Epithelial cell of proximal tubule (primary cell): ENCODE results near the gene SCRN3. TPM values are rescaled to one million over a fixed set of nuclear protein-coding genes. Genes with fewer than 3 reads are reported as not detected.

Experiments
- DNase-seq: peaks from one replicate; pipeline ENCODE4 v3.0.0-alpha.2; 2011; ENCODE audit warnings: low read depth
- H3K4me3 ChIP-seq: 2 replicates; pipeline ENCODE4 v1.5.1; 2011; ENCODE audit warnings: low read depth, mild to moderate bottlenecking, low read length
- CTCF ChIP-seq: conservative IDR thresholded peaks from 2 replicates; pipeline ENCODE4 v1.5.1; 2012; ENCODE audit warnings: low read depth, mild to moderate bottlenecking, low read length
- total RNA-seq: library from RNA; depleted of rRNA; stranded (reverse); fragments of >200 nt; gene quantifications from 2 replicates; pipeline ENCODE4 v1.2.3, GENCODE V29; 2015

SCRN3 gene
- total RNA-seq, 1 donor from 2014 or later = 5.3 TPM

- no peak overlapping the region for H3K4me3 ChIP-seq
- no peak for DNase-seq
- no peak for TF ChIP-seq CTCF
These were observed 32.7 kb downstream of the SCRN3 start for GRCh38 chr2:174428214-174428613.

DNA sequence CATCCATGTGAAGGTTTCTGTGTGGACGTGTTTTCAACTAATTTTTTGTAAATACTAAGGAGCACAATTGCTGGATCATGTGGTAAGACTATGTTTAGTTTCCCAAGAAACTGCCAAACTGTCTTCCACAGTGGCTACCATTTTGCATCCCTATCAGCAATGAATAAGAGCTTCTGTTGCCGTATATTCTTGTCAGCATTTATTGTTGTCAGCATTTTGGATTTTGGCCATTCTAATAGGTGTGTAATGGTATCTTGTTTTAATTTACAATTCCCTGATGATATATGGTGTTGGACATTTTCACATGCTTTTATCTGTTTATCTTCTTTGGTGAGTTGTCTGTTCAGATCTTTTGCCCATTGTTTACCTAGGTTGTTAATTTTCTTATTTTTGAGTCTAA lies 34.5 kb downstream of the SCRN3 start:
- no peak for DNase-seq
- H3K4me3 ChIP-seq = no peak overlapping the region
- no peak for TF ChIP-seq CTCF

DNA sequence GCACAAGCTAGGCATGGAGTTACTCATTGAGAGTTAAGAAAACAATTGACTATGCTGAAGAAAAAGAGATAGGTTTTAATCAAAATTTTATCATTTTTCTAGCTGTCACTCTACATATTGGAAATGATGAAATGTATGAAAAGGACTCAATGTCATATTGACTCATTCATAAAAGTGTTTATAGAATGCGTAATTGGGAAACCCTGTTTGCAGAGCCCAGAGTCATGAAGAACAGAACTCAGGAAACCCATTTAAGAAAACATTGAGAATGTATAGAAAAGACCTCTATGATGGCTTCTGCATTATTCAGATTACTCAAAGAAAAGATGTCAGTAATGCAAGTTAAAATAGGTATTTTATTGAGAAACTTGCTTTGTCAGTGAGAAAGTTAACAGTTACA lies 36.4 kb downstream of the SCRN3 start:
- no peak for TF ChIP-seq CTCF
- H3K4me3 ChIP-seq = no peak overlapping the region
- no peak for DNase-seq

- no peak overlapping the region for H3K4me3 ChIP-seq
- DNase-seq = no peak
- TF ChIP-seq CTCF = no peak
These were observed 40.8 kb downstream of the SCRN3 start for GRCh38 chr2:174436351-174436750.

DNA sequence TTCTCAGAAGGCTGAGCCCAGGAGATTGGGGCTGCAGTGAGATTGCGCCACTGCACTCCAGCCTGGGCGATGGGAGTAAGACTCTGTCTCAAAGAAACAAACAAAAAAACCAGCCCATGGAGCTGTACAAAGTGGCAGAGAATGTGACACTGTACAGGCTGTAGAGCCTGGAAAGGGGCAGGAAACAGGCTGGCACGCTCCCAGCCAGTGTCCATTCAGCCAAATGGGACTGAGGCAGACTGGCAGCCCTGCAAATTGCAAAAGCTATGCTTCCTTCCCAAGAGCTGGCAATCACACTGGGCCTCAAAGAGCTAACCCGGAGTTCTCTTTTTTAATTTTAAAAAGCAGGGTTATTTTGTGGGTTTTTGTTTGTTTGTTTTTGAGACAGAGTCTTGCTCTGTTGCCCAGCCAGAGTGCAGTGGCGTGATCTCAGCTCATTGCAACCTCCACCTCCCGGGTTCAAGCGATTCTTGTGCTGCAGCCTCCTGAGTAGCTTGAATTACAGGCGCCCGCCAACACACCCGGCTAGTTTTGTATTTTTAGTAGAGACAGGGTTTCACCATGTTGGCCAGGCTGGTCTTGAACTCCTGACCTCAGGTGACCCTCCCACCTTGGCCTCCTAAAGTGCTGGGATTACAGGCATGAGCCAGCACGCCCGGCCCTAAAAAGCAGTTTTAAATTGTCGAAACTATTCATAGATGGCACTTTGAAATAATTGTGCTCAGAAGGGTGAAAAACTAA lies 42.8 kb downstream of the SCRN3 start:
- H3K4me3 ChIP-seq = no peak overlapping the region
- TF ChIP-seq CTCF = no peak
- DNase-seq = no peak

DNA sequence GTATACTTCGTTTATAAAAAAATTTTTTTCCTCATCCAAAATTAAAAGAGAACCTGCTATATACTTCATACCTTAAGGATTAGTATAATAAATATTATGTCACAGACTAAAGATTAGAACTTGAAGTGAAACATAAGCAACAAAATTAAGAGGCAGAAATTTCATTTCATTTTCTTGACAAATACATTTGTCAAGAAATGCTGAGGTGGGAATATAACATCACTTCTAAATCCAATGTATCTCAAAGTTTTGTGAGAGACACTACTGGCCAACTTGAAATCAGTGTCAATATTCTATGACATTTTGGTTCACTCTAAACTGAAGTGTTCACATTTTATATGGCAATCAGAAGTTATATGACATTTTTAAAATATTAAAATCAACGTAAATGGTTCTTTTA lies 43.8 kb downstream of the SCRN3 start:
- H3K4me3 ChIP-seq = no peak overlapping the region
- no peak for DNase-seq
- no peak for TF ChIP-seq CTCF

GRCh38 chr2:174439950-174440349 lies 44.4 kb downstream of the SCRN3 start:
- DNase-seq = no peak
- no peak overlapping the region for H3K4me3 ChIP-seq
- TF ChIP-seq CTCF = no peak
